ENCODE results near the gene TIMM13.
A peak's percentile ranks its signal among the peaks of the same experiment; 100 is the strongest.

Gene TIMM13

GRCh38 chr19:2428756-2429711, 1.6 kb upstream of the TIMM13 start:
- CTCF ChIA-PET: interaction anchor here (1.2 to 8.6 kb wide), 4 partner anchors 8 to 184 kb away, joined by 4 to 87 read pairs (median 6); no protein-coding TSS in a partner anchor
- TF ChIP-seq, protein P1, sequence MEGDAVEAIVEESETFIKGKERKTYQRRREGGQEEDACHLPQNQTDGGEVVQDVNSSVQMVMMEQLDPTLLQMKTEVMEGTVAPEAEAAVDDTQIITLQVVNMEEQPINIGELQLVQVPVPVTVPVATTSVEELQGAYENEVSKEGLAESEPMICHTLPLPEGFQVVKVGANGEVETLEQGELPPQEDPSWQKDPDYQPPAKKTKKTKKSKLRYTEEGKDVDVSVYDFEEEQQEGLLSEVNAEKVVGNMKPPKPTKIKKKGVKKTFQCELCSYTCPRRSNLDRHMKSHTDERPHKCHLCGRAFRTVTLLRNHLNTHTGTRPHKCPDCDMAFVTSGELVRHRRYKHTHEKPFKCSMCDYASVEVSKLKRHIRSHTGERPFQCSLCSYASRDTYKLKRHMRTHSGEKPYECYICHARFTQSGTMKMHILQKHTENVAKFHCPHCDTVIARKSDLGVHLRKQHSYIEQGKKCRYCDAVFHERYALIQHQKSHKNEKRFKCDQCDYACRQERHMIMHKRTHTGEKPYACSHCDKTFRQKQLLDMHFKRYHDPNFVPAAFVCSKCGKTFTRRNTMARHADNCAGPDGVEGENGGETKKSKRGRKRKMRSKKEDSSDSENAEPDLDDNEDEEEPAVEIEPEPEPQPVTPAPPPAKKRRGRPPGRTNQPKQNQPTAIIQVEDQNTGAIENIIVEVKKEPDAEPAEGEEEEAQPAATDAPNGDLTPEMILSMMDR (IDR thresholded peaks at IDR 0.05; ENCODE audit: insufficient read depth, low read length, missing control alignments): no peak
- H3K4me3 ChIP-seq (ENCODE audit: low read depth, low read length): no peak overlapping the region
- no peak for DNase-seq (ENCODE audit: low read depth, low spot score)
- POLR2A ChIA-PET: interaction anchor here (0.7 kb wide), 1 partner anchor 161 kb away, joined by 3 read pairs; no protein-coding TSS in a partner anchor

GRCh38 chr19:2428321-2428690, 920 bp upstream of the TIMM13 start:
- POLR2A ChIA-PET: interaction anchor here (1.0 to 2.0 kb wide), 7 partner anchors 15 to 199 kb away, joined by 3 to 14 read pairs (median 5); partner anchors contain the start of genes GADD45B and LMNB2
- DNase-seq (ENCODE audit: low read depth, low spot score): no peak
- TF ChIP-seq, protein P1 (IDR thresholded peaks at IDR 0.05; ENCODE audit: insufficient read depth, low read length, missing control alignments): no peak
- CTCF ChIA-PET: interaction anchor here (0.6 to 8.6 kb wide), 6 partner anchors 9 to 208 kb away, joined by 3 to 87 read pairs (median 5); no protein-coding TSS in a partner anchor
- no peak overlapping the region for H3K4me3 ChIP-seq (ENCODE audit: low read depth, low read length)

GRCh38 chr19:2426611-2427428, 566 bp downstream of the TIMM13 start:
- TF ChIP-seq, protein P1 (IDR thresholded peaks at IDR 0.05; ENCODE audit: insufficient read depth, low read length, missing control alignments): no peak
- DNase-seq (ENCODE audit: low read depth, low spot score): no peak
- ChIA-PET CTCF (interaction anchor here (1.0 to 8.6 kb wide), 3 partner anchors 16 to 210 kb away, joined by 3 to 87 read pairs (median 6); no protein-coding TSS in a partner anchor), POLR2A (interaction anchor here (0.7 to 2.0 kb wide), 9 partner anchors 16 to 213 kb away, joined by 3 to 14 read pairs (median 4); partner anchors contain the start of genes GADD45B, LMNB2, LSM7 and SPPL2B)
- H3K4me3 ChIP-seq (ENCODE audit: low read depth, low read length): peak overlapping the region; percentile 92

GRCh38 chr19:2425622-2426581, 1.5 kb downstream of the TIMM13 start:
- TF ChIP-seq, protein P1 (IDR thresholded peaks at IDR 0.05; ENCODE audit: insufficient read depth, low read length, missing control alignments): no peak
- DNase-seq (ENCODE audit: low read depth, low spot score): no peak
- ChIA-PET CTCF (interaction anchor here (0.7 to 8.6 kb wide), 7 partner anchors 12 to 212 kb away, joined by 3 to 87 read pairs (median 4); no protein-coding TSS in a partner anchor), POLR2A (interaction anchor here (1.1 to 2.0 kb wide), 3 partner anchors 50 to 188 kb away, joined by 3 to 14 read pairs (median 6); partner anchors contain the start of gene GADD45B)
- peak overlapping the region; percentile 92 for H3K4me3 ChIP-seq (ENCODE audit: low read depth, low read length)

Measured in AG04449 (cell line).